H7 (cell line): ENCODE results near the gene KLK3. TPM values are rescaled to one million over a fixed set of nuclear protein-coding genes. Genes with fewer than 3 reads are reported as not detected.

Experiments
- total RNA-seq: library from RNA; depleted of rRNA; stranded (reverse); fragments of >200 nt; shearing (Covaris generic); gene quantifications from 2 replicates; pipeline ENCODE4 v1.2.3, GENCODE V29; 2014; rRNA removed

Gene KLK3
- total RNA-seq, 1 experiment from 2014 or later, result not detected

Other genes with a start within 250 kb of the KLK3 start
- gene SYT3, start 215.0 kb upstream of the KLK3 start, total RNA-seq, result 0.66 and 1.8 TPM in 2 replicates
- gene C19orf81, start 205.5 kb upstream of the KLK3 start, total RNA-seq, result 7.8 and 8.0 TPM in 2 replicates
- gene SHANK1, start 135.1 kb upstream of the KLK3 start, total RNA-seq, result 0.35 and 0.67 TPM in 2 replicates
- gene CLEC11A, start 131.6 kb upstream of the KLK3 start, total RNA-seq, result 4.7 and 7.1 TPM in 2 replicates
- not detected in 2 replicates for gene GPR32, start 84.5 kb upstream of the KLK3 start, total RNA-seq
- gene ACP4, start 64.5 kb upstream of the KLK3 start, total RNA-seq, result not detected in 2 replicates
- gene KLK1, start 31.1 kb upstream of the KLK3 start, total RNA-seq, result not detected in 2 replicates
- gene KLK15, start 21.3 kb upstream of the KLK3 start, total RNA-seq, result not detected in 2 replicates
- gene KLK2, start 18.5 kb downstream of the KLK3 start, total RNA-seq, result not detected in 2 replicates
- not detected in 2 replicates for gene KLK4, start 56.5 kb downstream of the KLK3 start, total RNA-seq
- gene KLK5, start 98.1 kb downstream of the KLK3 start, total RNA-seq, result 1.7 TPM in 1 of 2 replicates, not detected in the other
- 0.38 and 0.74 TPM in 2 replicates for gene KLK6, start 114.7 kb downstream of the KLK3 start, total RNA-seq
- 0.24 and 1.1 TPM in 2 replicates for gene KLK7, start 129.0 kb downstream of the KLK3 start, total RNA-seq
- gene KLK8, start 146.7 kb downstream of the KLK3 start, total RNA-seq, result 6.4 and 11.0 TPM in 2 replicates
- 0.14 and 2.4 TPM in 2 replicates for gene KLK10, start 164.8 kb downstream of the KLK3 start, total RNA-seq
- gene KLK11, start 171.7 kb downstream of the KLK3 start, total RNA-seq, result not detected in 2 replicates
- gene KLK12, start 180.1 kb downstream of the KLK3 start, total RNA-seq, result not detected in 2 replicates
- gene KLK13, start 210.2 kb downstream of the KLK3 start, total RNA-seq, result 2.0 and 3.0 TPM in 2 replicates
- not detected in 2 replicates for gene KLK14, start 228.0 kb downstream of the KLK3 start, total RNA-seq